SK-N-SH treated with all-trans-retinoic acid at 6 μM for 48 hours (cell line): ENCODE measurements around the gene SH3GLB1.

ENCODE experiments used
- PPARA ChIP-seq: fragments of 250-450 bp; sonication (Bioruptor Pico); IDR thresholded peaks from 2 replicates; pipeline ENCODE4 v1.5.0; 2020; ENCODE audit warnings: mild to moderate bottlenecking, borderline replicate concordance
- ZNF565 ChIP-seq: fragments of 450-650 bp; formaldehyde crosslinking; conservative IDR thresholded peaks from 2 replicates; pipeline ENCODE4 v1.5.0; 2020; ENCODE audit warnings: low read depth, mild to moderate bottlenecking, moderate library complexity

DNA sequence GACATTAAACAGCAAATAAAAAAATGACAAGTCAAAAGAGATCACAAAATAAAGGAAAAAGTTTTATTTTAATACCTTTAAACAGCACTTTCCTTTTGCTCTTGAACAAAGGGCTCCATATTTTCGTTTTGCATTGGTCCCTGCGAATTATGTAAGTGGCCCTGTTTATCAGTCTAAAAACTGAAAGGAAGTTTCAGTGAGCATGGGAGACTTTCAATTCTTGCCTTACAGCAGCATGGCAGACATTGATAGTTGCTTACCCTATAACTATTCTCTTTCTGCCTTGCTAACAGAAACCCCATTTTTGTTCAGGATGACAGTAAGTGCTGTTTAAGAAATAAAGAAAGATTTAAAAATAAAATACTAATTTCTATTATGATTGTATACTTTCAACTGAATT lies 5.2 kb upstream of the SH3GLB1 start:
- TF ChIP-seq PPARA (CRISPR knock-in tag) (no peak), ZNF565 (CRISPR knock-in tag) (no peak)
